NOMO-1 (cell line): ENCODE results near the gene CHRND.
A peak's percentile ranks its signal among the peaks of the same experiment; 100 is the strongest.

ENCODE experiments used
- DNase-seq, 2 experiments: peaks; one replicate each; lab custom pipeline; 2025; ENCODE audit not compliant: unreplicated experiment in 2 of 2; lab: John Stamatoyannopoulos, UW

Gene CHRND

GRCh38 chr2:232502911-232503808 is 22.8 kb upstream of the CHRND start:
- no peak for DNase-seq

- DNase-seq: no peak
Measured at GRCh38 chr2:232503809-232504323, 22.1 kb upstream of the CHRND start.

DNA sequence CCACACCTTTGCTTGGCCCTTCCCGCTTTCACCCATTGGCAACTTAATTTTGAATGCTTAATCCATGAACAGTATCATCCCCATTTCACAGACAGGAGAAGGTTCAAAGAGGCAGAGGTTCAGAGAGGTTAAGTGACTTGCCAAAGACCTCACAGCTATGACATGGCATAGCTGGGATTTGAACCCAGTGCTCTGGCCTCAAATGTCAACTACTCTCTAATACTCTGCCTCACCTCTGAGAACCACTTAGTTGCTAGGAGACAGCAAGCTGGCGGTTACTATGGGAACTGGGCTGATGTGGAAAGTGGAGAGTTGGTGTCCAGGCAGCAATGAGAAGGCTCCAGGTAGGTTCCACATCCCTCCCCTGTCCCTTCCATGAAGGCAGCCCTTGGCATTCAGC is 21.5 kb upstream of the CHRND start:
- no peak for DNase-seq

DNA sequence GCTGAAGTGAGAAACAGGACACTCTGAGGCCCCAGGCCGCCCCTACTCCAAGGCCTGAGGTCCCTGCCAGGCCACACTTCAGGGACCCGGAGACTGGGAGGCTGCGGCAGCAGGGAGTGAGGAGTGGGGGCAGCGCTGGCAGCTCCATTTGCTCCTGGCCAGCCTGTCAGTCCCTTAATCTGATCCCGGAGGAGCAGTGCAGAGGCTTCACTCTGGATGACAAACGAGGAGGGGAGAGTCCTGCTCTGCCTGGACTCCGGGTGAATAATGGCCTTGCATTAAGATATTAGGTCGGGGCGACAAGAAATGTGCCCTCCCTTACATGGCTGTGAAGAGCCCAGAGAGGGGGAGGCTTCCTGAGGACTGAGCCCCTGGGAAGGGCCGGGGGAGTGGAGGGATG is 20.1 kb upstream of the CHRND start:
- DNase-seq: no peak

DNA sequence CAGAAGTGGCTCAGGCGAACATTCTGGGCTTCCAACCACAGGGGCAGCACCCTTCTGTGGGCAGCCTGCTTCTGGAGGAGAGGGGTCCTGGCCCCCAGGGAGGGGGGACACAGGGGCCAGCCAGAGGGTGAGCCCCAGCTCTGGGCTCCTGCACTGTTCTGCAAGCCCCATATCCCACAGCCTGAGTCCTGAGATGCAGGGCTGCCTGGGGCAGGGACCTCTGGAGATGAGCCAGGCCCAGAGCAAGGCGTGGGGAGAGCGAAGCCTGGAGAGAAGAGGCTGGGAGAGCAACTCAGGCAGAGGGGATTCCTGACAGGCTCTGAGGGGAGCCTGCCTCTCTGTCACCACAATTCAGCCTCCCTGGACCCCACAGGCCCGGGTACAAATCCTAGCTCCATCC is 19.3 kb upstream of the CHRND start:
- no peak for DNase-seq

- DNase-seq: no peak
Measured at GRCh38 chr2:232508251-232508650, 17.7 kb upstream of the CHRND start.

DNA sequence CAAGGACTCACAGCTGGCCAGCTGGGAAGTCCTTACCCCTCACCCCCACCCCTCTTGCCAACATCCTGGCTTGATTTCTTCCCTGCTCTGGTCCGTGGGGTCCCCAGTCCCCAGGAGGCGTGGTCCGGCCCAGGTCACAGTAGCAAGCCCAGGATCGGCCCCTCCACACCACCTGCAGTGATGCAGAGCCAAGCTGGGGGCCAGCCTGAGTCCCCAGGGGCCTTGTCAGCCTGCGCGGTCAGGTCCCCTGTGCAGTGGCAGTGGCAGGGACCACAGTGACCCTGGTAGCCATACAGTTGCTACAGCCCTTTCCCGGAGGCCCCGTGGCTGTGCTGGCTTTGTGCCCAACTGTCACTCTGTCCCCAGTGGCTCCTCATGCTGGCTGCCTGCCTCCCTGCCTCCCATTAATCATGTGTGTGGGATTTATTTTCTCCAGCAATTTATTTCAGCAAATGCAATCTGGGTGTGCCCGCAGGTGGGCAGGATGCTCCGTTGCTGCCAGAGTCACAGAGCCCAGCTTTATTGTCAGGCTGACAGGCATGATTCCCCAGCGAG is 14.5 kb upstream of the CHRND start:
- DNase-seq: no peak

- no peak for DNase-seq
Measured at GRCh38 chr2:232512602-232513001, 13.4 kb upstream of the CHRND start.

DNA sequence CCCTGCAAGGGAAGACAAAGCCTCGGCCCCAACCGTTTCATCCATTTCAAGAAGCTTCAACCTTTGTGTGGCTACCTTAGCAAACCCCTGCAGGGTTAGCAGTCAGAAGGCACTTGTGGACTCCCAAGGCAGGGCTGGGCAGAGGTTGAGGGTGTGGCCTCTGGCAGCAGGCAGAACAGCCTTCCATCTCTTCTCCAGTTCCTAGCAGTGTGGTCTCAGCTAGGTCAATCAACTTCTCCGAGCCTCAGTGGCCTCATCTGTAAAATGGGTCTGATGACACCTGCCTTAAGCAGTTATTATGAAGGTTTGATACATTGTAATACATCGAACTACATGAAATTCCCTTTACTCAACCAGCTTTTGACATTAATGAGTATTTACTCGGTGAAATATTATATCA is 12.6 kb upstream of the CHRND start:
- no peak for DNase-seq

- DNase-seq: no peak
Measured at GRCh38 chr2:232515639-232516038, 10.3 kb upstream of the CHRND start.

GRCh38 chr2:232516551-232516950 is 9.4 kb upstream of the CHRND start:
- no peak for DNase-seq

GRCh38 chr2:232518844-232519243 is 7.1 kb upstream of the CHRND start:
- DNase-seq: no peak

DNA sequence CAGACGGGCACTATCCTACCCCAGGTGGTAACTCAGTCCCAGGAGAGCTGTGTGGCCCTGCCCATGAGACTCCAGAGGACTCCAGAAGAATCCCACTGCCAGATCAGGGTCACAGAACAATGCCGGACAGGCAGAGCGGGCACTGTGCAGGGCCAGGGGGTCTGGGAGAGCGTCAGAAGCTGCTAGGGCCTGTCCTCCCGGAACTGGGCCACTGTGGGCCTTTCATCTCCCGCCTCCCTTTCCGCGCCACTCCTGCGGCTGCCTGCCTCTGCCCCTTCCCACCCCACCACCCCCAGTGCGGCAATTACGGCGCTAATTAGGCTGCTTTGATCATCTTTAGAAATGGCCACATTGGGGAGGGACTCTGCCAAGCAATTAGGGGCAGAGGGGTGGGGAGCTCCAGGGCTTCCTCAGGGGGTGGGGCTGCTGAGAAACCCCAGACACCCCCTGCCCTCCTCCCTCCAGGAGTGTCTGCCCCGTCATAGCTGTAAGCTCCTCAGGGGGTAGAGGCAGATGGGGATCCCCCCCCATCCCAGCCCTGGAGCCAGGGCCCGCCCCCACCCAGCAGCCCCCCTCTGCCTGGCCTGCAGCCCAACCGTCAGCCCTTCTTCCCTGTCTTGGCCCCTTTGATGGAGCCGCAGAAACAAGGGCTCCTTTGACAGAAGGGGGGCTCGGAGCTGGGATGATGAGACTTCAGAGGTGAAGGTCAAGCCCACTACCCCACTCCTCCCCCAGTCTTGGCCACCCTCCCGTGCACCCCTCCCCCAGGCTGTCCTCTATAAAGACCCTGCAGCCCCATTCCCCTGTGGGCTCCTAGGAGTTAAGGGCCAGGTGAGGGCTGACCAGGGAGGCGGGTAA is 6.2 kb upstream of the CHRND start, which contains the start of gene PRSS56:
Gene PRSS56 (plus strand): TSS at position 808 of the 858 bp plus-strand sequence. CDS start 211 bp downstream, outside the sequence.
- DNase-seq: no peak

DNA sequence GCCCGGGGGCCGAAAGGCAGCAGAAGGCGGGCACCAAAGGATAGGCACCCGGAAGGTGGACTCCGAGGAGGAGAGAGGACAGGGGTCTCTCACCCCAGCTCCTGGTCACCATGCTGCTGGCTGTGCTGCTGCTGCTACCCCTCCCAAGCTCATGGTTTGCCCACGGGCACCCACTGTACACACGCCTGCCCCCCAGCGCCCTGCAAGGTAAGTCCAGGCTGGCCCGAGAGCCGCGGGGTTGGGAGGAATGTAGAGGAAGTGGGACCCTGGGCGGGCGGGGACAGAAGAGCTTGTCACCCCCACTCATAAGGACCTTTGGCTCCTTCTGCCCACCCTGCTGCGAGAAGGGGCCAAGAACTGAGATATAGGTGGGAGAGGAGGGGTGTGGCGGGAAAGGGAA is 5.5 kb upstream of the CHRND start:
- DNase-seq: no peak

DNA sequence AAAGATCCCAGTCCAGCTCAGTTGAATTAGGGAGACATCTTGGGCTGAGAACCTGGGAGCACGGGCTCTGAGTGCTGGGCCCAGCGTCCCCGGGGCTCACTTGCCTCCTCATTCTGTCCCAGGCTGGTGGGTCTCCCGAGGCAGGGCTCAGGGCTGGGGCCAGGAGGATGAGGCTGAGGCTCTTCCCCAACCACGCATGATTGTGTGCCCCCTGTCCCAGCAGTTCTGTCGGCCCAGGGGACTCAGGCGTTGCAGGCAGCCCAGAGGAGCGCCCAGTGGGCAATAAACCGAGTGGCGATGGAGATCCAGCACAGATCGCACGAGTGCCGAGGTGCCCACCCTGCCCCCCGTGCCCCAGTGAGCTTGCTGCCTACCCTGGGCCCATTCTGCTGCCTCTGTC is 4.9 kb upstream of the CHRND start:
- DNase-seq: no peak

GRCh38 chr2:232521959-232522622 is 3.9 kb upstream of the CHRND start:
- DNase-seq: peak; percentile 7 to 20

- DNase-seq: no peak
Measured at GRCh38 chr2:232522623-232523401, 3.1 kb upstream of the CHRND start.

DNA sequence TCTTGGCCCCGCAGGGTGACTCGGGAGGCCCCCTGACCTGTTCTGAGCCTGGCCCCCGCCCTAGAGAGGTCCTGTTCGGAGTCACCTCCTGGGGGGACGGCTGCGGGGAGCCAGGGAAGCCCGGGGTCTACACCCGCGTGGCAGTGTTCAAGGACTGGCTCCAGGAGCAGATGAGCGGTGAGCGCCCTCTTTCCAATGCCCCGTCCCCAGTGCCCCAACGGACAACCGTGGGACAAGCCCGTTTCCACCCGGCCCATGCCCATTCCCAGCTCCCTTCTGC is 2.6 kb upstream of the CHRND start:
- DNase-seq: no peak

GRCh38 chr2:232523682-232524597 is 2.0 kb upstream of the CHRND start:
- DNase-seq: peak; percentile 36 to 67
